GM21717 (cell line): Measurements from ENCODE around the gene GBP1.
"Not testable (repeated sequence)": the region's sequence is repeated elsewhere in the genome, so short reads cannot be mapped to it uniquely, and the experiment has no call there.

Experiments used
- ATAC-seq: cut with Tn5 transposase; IDR thresholded peaks from one replicate; pipeline ENCODE4 v1.9.1; 2021; ENCODE audit warnings: mild to moderate bottlenecking, moderate library complexity; ENCODE audit not compliant: unreplicated experiment

The GBP1 gene

GRCh38 chr1:89060091-89060490, 4.9 kb downstream of the GBP1 start:
- ATAC-seq, result no peak

DNA sequence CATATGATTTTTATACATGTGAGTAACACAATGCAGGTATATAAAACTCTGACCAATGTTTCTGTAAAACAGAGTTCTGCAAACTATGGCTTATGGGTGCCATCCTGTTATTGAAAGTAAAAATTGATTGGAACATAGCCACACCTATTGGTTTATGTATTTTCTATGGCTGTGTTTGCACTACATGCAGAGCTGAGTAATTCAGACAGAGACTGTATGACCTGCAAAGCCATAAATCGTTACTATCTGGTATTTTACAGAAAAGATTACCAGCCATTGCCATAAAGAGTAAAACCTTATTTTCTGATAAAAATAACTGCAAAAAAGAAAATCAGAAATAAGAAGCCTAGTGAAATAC, 13.1 kb downstream of the GBP1 start:
- ATAC-seq, result no peak

DNA sequence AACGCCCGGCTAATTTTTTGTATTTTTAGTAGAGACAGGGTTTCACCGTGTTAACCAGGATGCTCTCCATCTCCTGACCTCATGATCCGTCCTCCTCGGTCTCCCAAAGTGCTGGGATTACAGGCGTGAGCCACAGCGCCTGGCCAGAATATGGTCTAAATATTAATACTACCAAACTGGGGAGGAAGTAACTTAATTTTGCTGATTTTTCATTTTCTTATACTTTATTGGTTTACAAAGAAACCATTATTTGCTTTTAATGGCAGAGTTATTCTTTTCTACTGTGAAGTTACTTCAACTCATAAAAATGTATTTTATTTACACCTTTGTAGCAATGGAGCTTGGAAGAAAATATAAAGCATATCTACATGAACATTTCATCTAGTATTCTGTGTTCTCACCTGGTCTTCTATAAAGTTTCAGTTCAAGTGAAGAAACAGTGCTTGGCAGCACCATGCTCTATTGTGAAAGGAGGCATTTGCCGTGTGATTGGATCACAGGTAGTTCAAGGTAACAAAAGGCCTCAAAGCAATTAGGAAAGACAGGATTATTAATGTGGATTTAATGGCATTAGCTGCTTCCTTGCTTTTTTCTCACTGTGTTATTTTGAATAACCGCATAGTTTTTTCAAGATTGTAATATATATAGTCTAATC, 13.6 kb downstream of the GBP1 start:
- ATAC-seq, result no peak

- no peak for ATAC-seq
Measured at GRCh38 chr1:89050649-89051033, 14.4 kb downstream of the GBP1 start.

- ATAC-seq, result not testable (repeated sequence)
Measured at GRCh38 chr1:89049901-89050648, 14.9 kb downstream of the GBP1 start.

- not testable (repeated sequence) for ATAC-seq
Measured at GRCh38 chr1:89049187-89049586, 15.8 kb downstream of the GBP1 start.

DNA sequence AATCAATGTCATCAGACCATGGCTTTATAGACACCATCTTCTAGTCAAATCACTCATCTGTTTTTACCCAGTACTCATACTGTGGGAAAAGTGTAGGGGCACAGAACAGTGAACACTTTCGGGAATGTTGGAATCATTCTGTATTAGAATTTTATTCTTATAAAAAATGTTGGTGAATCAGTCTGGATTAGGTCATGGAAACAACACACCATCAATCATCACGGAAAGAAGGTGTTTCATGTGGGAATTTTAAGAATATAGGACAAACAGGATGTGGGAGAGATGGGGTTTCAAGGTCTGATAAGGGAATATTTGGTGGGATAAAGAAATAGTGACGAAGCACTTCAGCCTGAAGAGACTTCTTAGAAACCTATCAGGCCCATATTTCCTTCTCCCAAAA, 17.3 kb downstream of the GBP1 start:
- ATAC-seq, result no peak

DNA sequence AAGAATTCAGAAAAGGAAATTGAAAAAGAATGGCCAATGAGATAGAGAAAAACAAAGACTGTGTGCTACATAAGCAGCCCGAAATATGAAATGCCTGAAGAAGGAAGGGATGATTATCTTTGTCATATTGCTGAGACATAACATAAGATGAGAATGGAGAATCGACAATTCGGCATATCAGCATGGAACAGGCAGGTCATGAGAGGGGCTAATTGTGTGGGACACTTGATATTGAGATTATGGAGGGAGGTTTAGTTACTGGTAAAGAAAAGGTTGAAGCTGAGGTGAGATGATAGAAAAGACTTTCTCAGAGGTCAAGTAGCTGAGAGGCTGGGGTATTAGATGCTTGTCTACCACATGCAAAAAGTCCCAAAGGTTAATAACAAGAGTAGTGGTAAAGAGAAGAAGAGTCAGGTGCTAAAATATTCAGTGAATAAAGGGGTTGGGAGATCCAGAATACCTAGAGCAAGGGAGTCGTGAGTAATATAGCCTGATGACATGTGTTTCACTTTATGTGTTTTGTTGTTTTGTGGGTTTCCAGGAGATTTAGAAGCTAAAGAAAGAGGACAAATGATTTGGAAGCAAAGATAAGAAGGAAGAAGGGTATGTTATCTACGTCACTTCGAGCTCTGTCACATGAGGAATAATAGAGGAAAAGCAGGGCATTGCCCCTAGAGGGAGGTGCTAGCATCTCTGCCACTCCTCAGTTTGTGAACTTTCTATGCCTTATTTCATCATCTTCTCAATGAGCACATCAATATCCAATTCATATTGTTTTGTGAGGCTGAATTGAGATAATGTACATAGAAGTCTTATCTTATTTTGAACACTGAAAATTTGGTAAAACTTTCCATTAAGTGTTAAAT, 18.5 kb downstream of the GBP1 start:
- ATAC-seq, result peak; percentile 66

GRCh38 chr1:89044970-89045721, 19.9 kb downstream of the GBP1 start:
- ATAC-seq, result no peak

GRCh38 chr1:89043940-89044339, 21.1 kb downstream of the GBP1 start:
- ATAC-seq, result no peak

GRCh38 chr1:89042491-89042890, 22.5 kb downstream of the GBP1 start:
- no peak for ATAC-seq

DNA sequence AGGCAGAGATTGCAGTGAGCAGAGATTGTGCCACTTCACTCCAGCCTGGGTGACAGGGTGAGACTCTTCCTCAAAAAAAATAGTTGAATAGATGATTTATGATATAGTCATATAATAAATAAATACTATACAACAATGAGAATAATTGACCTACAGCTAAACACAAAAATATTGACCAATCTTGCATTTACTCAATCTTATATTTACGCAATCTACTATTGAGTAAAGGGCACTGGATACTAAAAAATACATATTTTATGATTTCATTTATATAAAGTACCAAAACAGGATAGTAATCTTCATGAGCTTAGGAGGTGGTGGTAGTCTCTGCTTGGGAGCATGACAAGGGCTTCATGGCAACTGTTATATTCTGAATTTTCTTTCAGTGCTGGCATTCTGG, 23.3 kb downstream of the GBP1 start:
- ATAC-seq, result no peak

- peak; percentile 96 for ATAC-seq
Measured at GRCh38 chr1:89041119-89041641, 23.8 kb downstream of the GBP1 start.

DNA sequence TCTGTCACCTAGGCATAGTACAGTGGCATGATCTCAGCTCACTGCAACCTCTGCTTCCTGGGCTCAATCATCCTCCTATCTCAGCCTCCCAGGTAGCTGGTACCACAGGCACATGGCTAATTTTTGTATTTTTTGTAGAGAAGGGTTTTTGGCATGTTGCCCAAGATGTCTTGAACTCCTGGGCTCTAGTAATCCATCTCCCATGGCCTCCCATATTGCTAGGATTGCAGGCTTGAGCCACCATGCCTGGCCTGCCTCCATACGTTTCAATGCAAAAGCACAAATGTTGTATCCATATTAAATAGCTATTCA, 24.7 kb downstream of the GBP1 start:
- ATAC-seq, result no peak

DNA sequence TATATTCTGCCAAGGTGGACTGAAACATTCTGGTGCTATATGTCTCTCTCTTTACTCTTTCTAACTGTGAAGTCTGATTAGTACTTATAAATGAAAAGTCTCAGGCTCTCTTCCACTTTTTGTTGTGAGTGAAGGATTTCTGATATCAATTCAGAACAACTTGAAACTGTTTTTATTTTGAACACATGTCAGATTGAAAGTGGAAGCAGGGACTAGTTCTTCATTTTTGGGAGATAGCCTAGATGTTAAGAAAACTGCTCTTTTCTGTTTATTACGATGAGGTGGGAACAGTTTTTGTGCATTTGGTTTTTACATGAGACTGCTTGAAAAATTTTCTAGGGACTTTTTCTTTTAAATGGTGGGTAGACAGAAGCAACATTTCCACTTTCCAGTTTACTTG, 27.8 kb downstream of the GBP1 start:
- no peak for ATAC-seq

DNA sequence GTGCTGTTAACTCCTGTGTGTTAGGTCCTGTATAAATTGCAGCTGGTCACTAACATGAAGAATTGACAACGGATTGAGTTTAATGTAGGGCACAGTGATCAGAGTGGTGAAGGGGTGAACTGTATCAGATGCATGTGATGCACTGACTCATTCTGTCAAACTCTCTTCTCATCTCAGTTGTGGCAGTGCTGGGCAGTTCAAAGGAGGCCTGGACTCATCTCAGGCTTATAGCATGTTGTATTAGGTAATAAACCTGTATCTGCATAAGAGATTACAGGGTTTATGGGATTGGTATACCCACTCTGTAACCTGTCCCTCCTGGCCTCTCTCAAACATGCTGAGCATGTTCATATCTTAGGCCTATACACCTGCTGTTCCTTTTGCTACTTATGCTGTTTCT, 29.9 kb downstream of the GBP1 start:
- no peak for ATAC-seq

DNA sequence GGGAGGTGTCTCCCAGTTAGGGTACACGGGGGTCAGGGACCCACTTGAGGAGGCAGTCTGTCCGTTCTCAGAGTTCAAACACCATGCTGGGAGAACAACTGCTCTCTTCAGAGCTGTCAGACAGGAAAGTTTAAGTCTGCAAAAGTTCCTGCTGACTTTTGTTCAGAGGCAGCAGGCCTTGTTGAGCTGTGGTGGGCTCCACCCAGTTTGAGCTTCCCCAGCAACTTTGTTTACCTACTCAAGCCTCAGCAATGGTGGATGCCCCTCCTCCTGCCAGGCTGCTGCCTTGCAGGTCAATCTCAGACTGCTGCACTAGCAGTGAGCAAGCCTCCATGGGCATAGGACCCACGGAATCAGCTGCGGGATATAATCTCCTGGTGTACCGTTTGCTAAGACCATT, 31.0 kb downstream of the GBP1 start:
- ATAC-seq, result not testable (repeated sequence)

GRCh38 chr1:89029051-89029450, 36.0 kb downstream of the GBP1 start:
- ATAC-seq, result not testable (repeated sequence)

GRCh38 chr1:89025928-89026327, 39.1 kb downstream of the GBP1 start:
- ATAC-seq, result no peak

- ATAC-seq, result peak; percentile 17
Measured at GRCh38 chr1:89023026-89023425, 42.0 kb downstream of the GBP1 start.
